Measurements from ENCODE around the gene SHISAL2B. TPM values are rescaled to one million over a fixed set of nuclear protein-coding genes. Genes with fewer than 3 reads are reported as not detected.

The SHISAL2B gene
- not detected in 2 replicates for total RNA-seq

GRCh38 chr5:64690417-64691151 is at the start of gene SHISAL2B:
Gene SHISAL2B, plus strand, starts transcription at chr5:64690503. Its CDS starts 121 bp downstream, at chr5:64690624.

Other genes with a start within 250 kb of the SHISAL2B start
- 7.3 and 16.2 TPM in 2 replicates for gene RGS7BP, start 184.5 kb upstream of the SHISAL2B start, total RNA-seq
- gene SREK1IP1, start 78.2 kb downstream of the SHISAL2B start, total RNA-seq: 20.2 and 22.8 TPM in 2 replicates
- gene CWC27, start 78.4 kb downstream of the SHISAL2B start, total RNA-seq: 25.6 and 28.7 TPM in 2 replicates

Data from thoracic aorta endothelial cell (primary cell).